Measurements from ENCODE around the gene ZNF562.
"Not testable (repeated sequence)": the region's sequence is repeated elsewhere in the genome, so short reads cannot be mapped to it uniquely, and the experiment has no call there.

Gene ZNF562

GRCh38 chr19:9674663-9675357 is at the start of gene ZNF562:
Gene ZNF562 (minus strand): TSS chr19:9675100. CDS start chr19:9660744, 14,356 bp downstream.
- peak; percentile 85 for DNase-seq

- no peak for DNase-seq
Measured at GRCh38 chr19:9724157-9724556, 49.3 kb upstream of the ZNF562 start.

- DNase-seq = no peak
Measured at GRCh38 chr19:9721861-9722260, 47.0 kb upstream of the ZNF562 start.

- no peak for DNase-seq
Measured at GRCh38 chr19:9720541-9720940, 45.6 kb upstream of the ZNF562 start.

GRCh38 chr19:9711815-9712214 is 36.9 kb upstream of the ZNF562 start:
- no peak for DNase-seq

- DNase-seq = no peak
Measured at GRCh38 chr19:9709305-9709704, 34.4 kb upstream of the ZNF562 start.

GRCh38 chr19:9705836-9706235 is 30.9 kb upstream of the ZNF562 start:
- DNase-seq = no peak

- no peak for DNase-seq
Measured at GRCh38 chr19:9702186-9702585, 27.3 kb upstream of the ZNF562 start.

- no peak for DNase-seq
Measured at GRCh38 chr19:9700229-9700981, 25.5 kb upstream of the ZNF562 start.

GRCh38 chr19:9690301-9690700 is 15.4 kb upstream of the ZNF562 start:
- DNase-seq = not testable (repeated sequence)

GRCh38 chr19:9679996-9680395 is 5.1 kb upstream of the ZNF562 start:
- DNase-seq = not testable (repeated sequence)

GRCh38 chr19:9675358-9675901 is 530 bp upstream of the ZNF562 start:
- DNase-seq = not testable (repeated sequence)

GRCh38 chr19:9673912-9674662 is 813 bp downstream of the ZNF562 start:
- DNase-seq = no peak

- DNase-seq = no peak
Measured at GRCh38 chr19:9672893-9673292, 2.0 kb downstream of the ZNF562 start.

GRCh38 chr19:9671655-9672054 is 3.2 kb downstream of the ZNF562 start:
- no peak for DNase-seq

- no peak for DNase-seq
Measured at GRCh38 chr19:9668544-9668943, 6.4 kb downstream of the ZNF562 start.

GRCh38 chr19:9667898-9668297 is 7.0 kb downstream of the ZNF562 start:
- DNase-seq = no peak

GRCh38 chr19:9658769-9659168 is 16.1 kb downstream of the ZNF562 start:
- no peak for DNase-seq

- DNase-seq = not testable (repeated sequence)
Measured at GRCh38 chr19:9653066-9653555, 21.8 kb downstream of the ZNF562 start.

- not testable (repeated sequence) for DNase-seq
Measured at GRCh38 chr19:9651464-9651863, 23.4 kb downstream of the ZNF562 start.

GRCh38 chr19:9650345-9650744 is 24.6 kb downstream of the ZNF562 start:
- DNase-seq = no peak

GRCh38 chr19:9645472-9645871 is 29.4 kb downstream of the ZNF562 start:
- DNase-seq = no peak

- no peak for DNase-seq
Measured at GRCh38 chr19:9644472-9644871, 30.4 kb downstream of the ZNF562 start.

Measured in SHP77 treated with DMSO at 0.1 percent for 48 hours (cell line).